Motor neuron (in vitro differentiated cells): Measurements from ENCODE around the gene ZFPM1. TPM values are rescaled to one million over a fixed set of nuclear protein-coding genes. Genes with fewer than 3 reads are reported as not detected.
"Not testable (repeated sequence)": the region's sequence is repeated elsewhere in the genome, so short reads cannot be mapped to it uniquely, and the experiment has no call there.

Source experiments
- ATAC-seq, 8 experiments: fragments of 200-7000 bp; cut with Tn5 transposase; replicated peaks in 6 of 8; 2 replicates each; pipeline ENCODE4 v1.8.0; 2021; ENCODE audit warnings: mild to moderate bottlenecking in 8 of 8, moderate library complexity in 8 of 8
- H3K27ac ChIP-seq, 2 donors: fragments of 250-450 bp; sonication (Bioruptor Pico); 2 replicates each; pipeline ENCODE4 v1.9.0; 2021; ENCODE audit warnings: antibody characterized with exemption in 2 of 2, mild to moderate bottlenecking in 2 of 2, moderate library complexity in 1 of 2
- H3K4me1 ChIP-seq, 2 donors: fragments of 250-450 bp; sonication (Bioruptor Pico); replicated peaks in 1 of 2; 2 replicates each; pipeline ENCODE4 v1.6.1; 2021; ENCODE audit warnings: antibody characterized with exemption in 2 of 2, mild to moderate bottlenecking in 2 of 2, moderate library complexity in 1 of 2
- H3K4me3 ChIP-seq, 5 donors: fragments of 250-450 bp; sonication (Bioruptor Pico); 2 replicates each; pipeline ENCODE4 v1.9.0; 2021; ENCODE audit warnings: antibody characterized with exemption in 5 of 5, mild to moderate bottlenecking in 5 of 5, moderate library complexity in 4 of 5
- WGBS, 10 experiments: fragments of 450-650 bp; shearing (Covaris generic); methylation state at CpG; one replicate each; pipeline ENCODE4 v1.0.0; 2022; 5-methylcytosine and 5-hydroxymethylcytosine counted together
- in situ Hi-C, 9 experiments: fragments of 400-800 bp; cut with MboI; loops; one replicate each; pipeline ENCODE4 v1.15.0; 2021; ENCODE audit warnings: low sequenced_read_pairs in 9 of 9, low pct_unique_long_range_greater_than_20kb in 2 of 9; ENCODE audit not compliant: unreplicated experiment in 9 of 9
- total RNA-seq, 8 experiments: library from RNA; unstranded; fragments of 300-600 nt; gene quantifications; 2 replicates each; pipeline versions ENCODE4 v1.2.3 to v1.2.4, GENCODE V29; 2022

The ZFPM1 gene
- total RNA-seq: 1 to 10 TPM; 1.4 to 3.4 (median 2.7) TPM

DNA sequence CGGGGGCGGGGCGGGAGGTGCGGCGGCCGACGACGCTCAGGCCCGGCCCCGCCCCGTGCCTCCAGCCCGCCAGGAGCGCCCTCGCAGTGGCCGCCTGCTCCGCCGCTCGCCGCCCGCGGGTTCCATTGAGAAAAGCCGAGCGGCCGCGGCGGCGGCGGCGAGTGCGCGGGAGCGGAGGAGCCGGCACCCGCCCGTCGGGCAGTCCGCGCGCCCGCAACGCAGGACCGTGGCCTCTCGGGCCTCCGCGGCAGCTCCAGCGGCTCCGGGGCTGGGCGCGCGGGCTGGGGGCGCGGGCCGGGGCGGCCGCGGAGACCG lies at the start of gene ZFPM1:
Gene ZFPM1 (plus strand): TSS at position 64 of the 315 bp plus-strand sequence. CDS start 359 bp downstream, outside the sequence.
- peak in 7 of 8 experiments; percentile 63 to 77 (median 73) for ATAC-seq
- no CpG with 5 or more reads among the region's 57 CpGs for whole genome bisulfite sequencing, 10 experiments
- peak within 1 kb of the TSS; percentile 42 to 59 (median 48) for H3K4me3 ChIP-seq
- H3K4me1 ChIP-seq: peaks cover 13% of the 10 kb centered on the region in 2 donors
- H3K27ac ChIP-seq: peak within 1 kb of the TSS; percentile 47 to 75
- in situ Hi-C loops: no loop called here

DNA sequence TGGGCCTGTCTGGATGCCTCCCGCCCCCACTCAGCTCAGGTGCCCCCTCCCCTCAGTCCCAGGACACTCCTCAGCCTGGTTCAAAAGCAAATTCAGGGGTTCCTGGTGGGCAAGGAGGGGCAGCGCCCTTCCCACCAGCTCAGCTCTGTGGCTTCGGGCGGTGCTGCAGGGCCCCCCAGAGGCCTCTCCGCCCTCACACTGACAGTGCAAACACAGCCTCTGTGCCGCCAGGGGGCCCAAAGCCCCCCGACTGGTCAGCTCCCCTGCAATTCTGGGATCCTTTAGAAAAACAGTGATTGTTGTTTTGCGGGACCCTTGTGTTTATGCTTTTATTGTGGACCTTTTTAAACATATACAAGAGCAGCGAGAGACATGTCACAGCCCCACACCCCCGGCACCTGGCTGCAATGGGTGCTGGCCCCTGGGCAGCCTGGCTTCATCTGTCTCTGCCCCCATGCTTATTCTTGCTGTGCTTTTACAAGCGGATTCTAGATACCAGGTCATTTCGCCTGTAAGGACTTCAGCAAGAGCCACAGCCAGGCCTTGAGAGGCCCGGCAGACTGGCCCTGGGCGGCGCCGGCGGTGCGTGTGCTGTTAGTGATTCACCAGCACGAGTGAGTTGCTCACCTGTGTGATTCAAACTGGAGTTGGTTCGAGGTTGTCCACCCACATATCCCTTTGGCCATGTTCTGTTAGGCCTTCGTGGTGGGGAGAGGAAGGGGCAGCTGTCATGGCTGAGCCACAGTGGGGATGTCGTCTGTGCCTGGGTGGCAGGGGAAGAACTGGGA lies 49.1 kb upstream of the ZFPM1 start:
- H3K4me1 ChIP-seq: peaks cover 0 to 4% of the 10 kb centered on the region in 2 donors
- no peak overlapping the region for H3K27ac ChIP-seq
- H3K4me3 ChIP-seq: no peak overlapping the region
- in situ Hi-C loops: loop anchor here in 1 of 9 experiments (25.0 kb wide), 1 partner anchor 217 kb away; no protein-coding TSS in a partner anchor
- 77 to 84% (median 80%) methylated on average over 2 to 17 of the region's 22 CpGs; no CpG with 5 or more reads in 6 of the 10 experiments for WGBS, 10 experiments
- ATAC-seq: peak in 2 of 8 experiments; percentile 19 to 26

- Histone ChIP-seq H3K4me3 (no peak overlapping the region), H3K27ac (no peak overlapping the region), H3K4me1 (peaks cover 0 to 4% of the 10 kb centered on the region in 2 donors)
- 70 to 100% methylated on average over 1 to 2 of the region's 6 CpGs; no CpG with 5 or more reads in 8 of the 10 experiments for WGBS, 10 experiments
- in situ Hi-C loops: loop anchor here in 1 of 9 experiments (25.0 kb wide), 1 partner anchor 217 kb away; no protein-coding TSS in a partner anchor
- ATAC-seq: no peak
Measured at GRCh38 chr16:88404769-88405168, 48.3 kb upstream of the ZFPM1 start.

DNA sequence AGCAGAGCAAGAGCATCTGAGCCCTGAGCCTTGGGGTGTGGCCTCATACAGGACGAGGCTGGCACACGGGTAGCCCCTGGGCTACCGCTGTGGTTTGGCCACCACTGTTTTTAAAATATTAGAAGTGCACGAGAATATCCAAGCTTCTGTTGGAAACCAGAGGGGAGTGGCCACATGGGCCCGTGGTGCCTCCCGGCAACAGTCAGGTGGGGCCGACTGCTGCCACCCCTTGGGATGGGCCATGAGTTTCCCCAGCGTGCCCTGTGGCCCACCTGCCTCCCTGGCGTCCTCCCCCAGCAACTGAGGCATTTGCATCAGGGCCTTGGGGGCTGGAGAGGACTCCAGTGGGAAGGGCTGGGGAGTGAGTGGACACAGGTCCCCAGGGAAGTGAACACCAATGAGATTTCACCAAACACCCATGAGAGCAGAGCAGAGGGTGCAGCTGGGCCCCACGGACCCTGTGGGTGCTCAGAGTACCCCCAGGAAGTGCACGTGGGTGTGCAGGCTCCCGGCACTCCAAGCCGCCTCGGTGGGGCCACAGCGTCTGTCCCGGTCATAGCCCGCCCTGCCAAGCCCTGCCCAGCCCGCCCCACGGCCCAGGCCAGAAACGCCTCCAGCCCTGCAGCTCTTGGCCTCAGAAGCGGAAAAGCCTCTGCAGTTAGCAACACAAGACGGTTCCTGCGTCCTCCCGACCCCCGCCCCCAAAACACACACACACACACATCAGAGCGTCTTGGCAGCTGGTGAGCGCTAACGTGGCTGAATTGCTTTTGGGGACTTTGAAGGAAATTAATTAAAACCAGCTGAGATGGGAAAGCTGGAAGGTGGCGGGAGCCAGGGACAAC lies 47.6 kb upstream of the ZFPM1 start:
- in situ Hi-C loops: loop anchor here in 1 of 9 experiments (25.0 kb wide), 1 partner anchor 218 kb away; no protein-coding TSS in a partner anchor
- no peak overlapping the region for H3K4me3 ChIP-seq
- ATAC-seq: peak; percentile 52 to 95 (median 64)
- no peak overlapping the region for H3K27ac ChIP-seq
- WGBS, 10 experiments: 0 to 87% (median 35%) methylated on average over 1 to 3 of the region's 29 CpGs; no CpG with 5 or more reads in 6 of the 10 experiments
- peaks cover 0 to 4% of the 10 kb centered on the region in 2 donors for H3K4me1 ChIP-seq

GRCh38 chr16:88406096-88407041 lies 46.7 kb upstream of the ZFPM1 start:
- WGBS, 10 experiments: 39 to 100% (median 61%) methylated on average over 1 to 6 of the region's 39 CpGs; no CpG with 5 or more reads in 6 of the 10 experiments
- ATAC-seq: peak in 7 of 8 experiments; percentile 14 to 57 (median 25)
- peaks cover 0 to 4% of the 10 kb centered on the region in 2 donors for H3K4me1 ChIP-seq
- no peak overlapping the region for H3K4me3 ChIP-seq
- no peak overlapping the region for H3K27ac ChIP-seq
- in situ Hi-C loops: loop anchor here in 1 of 9 experiments (25.0 kb wide), 1 partner anchor 219 kb away; no protein-coding TSS in a partner anchor

GRCh38 chr16:88407042-88407420 lies 46.0 kb upstream of the ZFPM1 start:
- in situ Hi-C loops: loop anchor here in 1 of 9 experiments (25.0 kb wide), 1 partner anchor 220 kb away; no protein-coding TSS in a partner anchor
- peaks cover 0 to 4% of the 10 kb centered on the region in 2 donors for H3K4me1 ChIP-seq
- 83 to 96% (median 90%) methylated on average over 2 to 14 of the region's 20 CpGs; no CpG with 5 or more reads in 5 of the 10 experiments for WGBS, 10 experiments
- no peak overlapping the region for H3K4me3 ChIP-seq
- H3K27ac ChIP-seq: no peak overlapping the region
- ATAC-seq: no peak

- ATAC-seq: no peak
- peaks cover 0 to 4% of the 10 kb centered on the region in 2 donors for H3K4me1 ChIP-seq
- no peak overlapping the region for H3K27ac ChIP-seq
- H3K4me3 ChIP-seq: no peak overlapping the region
- in situ Hi-C loops: loop anchor here in 1 of 9 experiments (25.0 kb wide), 1 partner anchor 221 kb away; no protein-coding TSS in a partner anchor
- 52 to 100% (median 91%) methylated on average over 1 to 5 of the region's 5 CpGs; no CpG with 5 or more reads in 4 of the 10 experiments for WGBS, 10 experiments
Measured at GRCh38 chr16:88407807-88408206, 45.3 kb upstream of the ZFPM1 start.

GRCh38 chr16:88408561-88409142 lies 44.4 kb upstream of the ZFPM1 start:
- in situ Hi-C loops: loop anchor here in 1 of 9 experiments (25.0 kb wide), 1 partner anchor 221 kb away; no protein-coding TSS in a partner anchor

DNA sequence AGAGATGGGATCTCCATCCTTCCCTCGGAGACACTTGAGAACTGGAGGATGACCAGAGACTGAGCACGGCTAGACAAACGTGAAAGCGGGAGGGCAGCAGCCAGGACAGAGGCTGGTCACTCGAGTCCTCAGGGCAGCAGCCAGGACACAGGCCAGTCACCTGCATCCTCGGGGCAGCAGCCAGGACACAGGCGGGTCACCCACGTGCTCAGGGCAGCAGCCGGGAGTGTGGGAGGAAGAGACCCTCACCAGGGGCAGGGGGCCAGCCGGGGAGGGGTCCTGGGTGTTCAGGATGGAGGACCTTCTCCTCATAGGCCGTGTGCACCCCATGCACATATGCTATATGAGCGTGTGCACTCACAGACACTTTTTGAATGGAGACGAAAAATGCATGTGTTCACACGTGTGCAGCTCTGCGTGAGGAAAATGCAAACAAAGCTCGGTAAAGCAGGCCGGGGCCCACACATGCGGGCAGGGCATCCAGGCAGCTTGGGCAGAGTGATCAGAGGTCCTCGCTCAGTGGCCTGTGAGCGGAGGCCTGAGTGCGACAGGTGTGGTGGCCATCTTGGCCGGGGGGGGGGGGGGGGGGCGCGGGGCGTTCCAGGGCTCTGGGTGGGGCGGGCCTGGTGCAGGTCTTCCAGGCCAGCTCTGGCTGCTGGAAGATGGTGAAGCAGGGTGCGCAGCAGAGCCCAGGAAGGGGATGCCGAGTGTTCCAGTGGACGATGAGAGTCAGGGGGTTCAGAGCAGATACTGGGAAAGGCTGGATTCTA lies 43.6 kb upstream of the ZFPM1 start:
- no peak for ATAC-seq
- in situ Hi-C loops: loop anchor here in 1 of 9 experiments (25.0 kb wide), 1 partner anchor 222 kb away; no protein-coding TSS in a partner anchor
- 60 to 100% (median 100%) methylated on average over 1 to 4 of the region's 29 CpGs; no CpG with 5 or more reads in 4 of the 10 experiments for WGBS, 10 experiments
- no peak overlapping the region for H3K4me3 ChIP-seq
- peaks cover 0 to 4% of the 10 kb centered on the region in 2 donors for H3K4me1 ChIP-seq
- H3K27ac ChIP-seq: no peak overlapping the region

More at GRCh38 chr16:88408561-88409142, 44.4 kb upstream of the ZFPM1 start:
- H3K27ac ChIP-seq: no peak overlapping the region
- WGBS, 10 experiments: 82 to 100% (median 88%) methylated on average over 2 to 3 of the region's 15 CpGs; no CpG with 5 or more reads in 7 of the 10 experiments
- H3K4me1 ChIP-seq: peaks cover 0 to 4% of the 10 kb centered on the region in 2 donors
- ATAC-seq: no peak
- no peak overlapping the region for H3K4me3 ChIP-seq

GRCh38 chr16:88410297-88410968 lies 42.6 kb upstream of the ZFPM1 start:
- in situ Hi-C loops: loop anchor here in 1 of 9 experiments (25.0 kb wide), 1 partner anchor 223 kb away; no protein-coding TSS in a partner anchor
- H3K27ac ChIP-seq, H3K4me3 ChIP-seq, ATAC-seq, H3K4me1 ChIP-seq: not testable (repeated sequence)
- WGBS, 10 experiments: 60 to 100% (median 92%) methylated on average over 1 to 11 of the region's 28 CpGs; no CpG with 5 or more reads in 2 of the 10 experiments
